Activated CD8-positive, alpha-beta memory T cell treated with anti-CD3 and anti-CD28 coated beads, Interleukin-2, amount 50 U/mL, for 1 hour (primary cell): ENCODE measurements around the gene MAST2.
"Not testable (repeated sequence)": the region's sequence is repeated elsewhere in the genome, so short reads cannot be mapped to it uniquely, and the experiment has no call there.

ENCODE experiments used
- DNase-seq: peaks from one replicate; pipeline ENCODE4 v3.0.0-alpha.2; 2020; ENCODE audit errors: extremely low read depth

Gene MAST2

GRCh38 chr1:45814776-45815175 lies 11.4 kb downstream of the MAST2 start:
- no peak for DNase-seq

GRCh38 chr1:45815667-45816458 lies 12.5 kb downstream of the MAST2 start:
- no peak for DNase-seq

GRCh38 chr1:45820173-45820572 lies 16.8 kb downstream of the MAST2 start:
- DNase-seq, result no peak

- no peak for DNase-seq
These were observed 17.4 kb downstream of the MAST2 start for GRCh38 chr1:45820788-45821187.

GRCh38 chr1:45822644-45823043 lies 19.2 kb downstream of the MAST2 start:
- DNase-seq, result no peak

GRCh38 chr1:45824607-45825006 lies 21.2 kb downstream of the MAST2 start:
- no peak for DNase-seq

- no peak for DNase-seq
These were observed 23.8 kb downstream of the MAST2 start for GRCh38 chr1:45827256-45827655.

GRCh38 chr1:45828841-45829240 lies 25.4 kb downstream of the MAST2 start:
- DNase-seq, result no peak

- no peak for DNase-seq
These were observed 29.9 kb downstream of the MAST2 start for GRCh38 chr1:45833361-45833760.

GRCh38 chr1:45834689-45835088 lies 31.3 kb downstream of the MAST2 start:
- no peak for DNase-seq

- DNase-seq, result no peak
These were observed 33.0 kb downstream of the MAST2 start for GRCh38 chr1:45836451-45836850.

GRCh38 chr1:45836861-45837260 lies 33.4 kb downstream of the MAST2 start:
- DNase-seq, result not testable (repeated sequence)

- DNase-seq, result not testable (repeated sequence)
These were observed 34.9 kb downstream of the MAST2 start for GRCh38 chr1:45838322-45838721.

- no peak for DNase-seq
These were observed 37.3 kb downstream of the MAST2 start for GRCh38 chr1:45840704-45841103.

- no peak for DNase-seq
These were observed 39.4 kb downstream of the MAST2 start for GRCh38 chr1:45842786-45843185.

- DNase-seq, result no peak
These were observed 40.1 kb downstream of the MAST2 start for GRCh38 chr1:45843474-45843905.

- DNase-seq, result not testable (repeated sequence)
These were observed 40.6 kb downstream of the MAST2 start for GRCh38 chr1:45844000-45844399.

- DNase-seq, result no peak
These were observed 43.5 kb downstream of the MAST2 start for GRCh38 chr1:45846931-45847330.

GRCh38 chr1:45848097-45848496 lies 44.7 kb downstream of the MAST2 start:
- DNase-seq, result no peak

- DNase-seq, result no peak
These were observed 45.3 kb downstream of the MAST2 start for GRCh38 chr1:45848714-45849113.

- no peak for DNase-seq
These were observed 46.6 kb downstream of the MAST2 start for GRCh38 chr1:45850017-45850416.

- no peak for DNase-seq
These were observed 51.3 kb downstream of the MAST2 start for GRCh38 chr1:45854724-45855123.

- DNase-seq, result no peak
These were observed 53.8 kb downstream of the MAST2 start for GRCh38 chr1:45857101-45857700.
